HepG2 (cell line): ENCODE results near the gene STRADB.

Experiments
- ETV5 ChIP-seq: IDR thresholded peaks from 2 replicates; pipeline ENCODE4 v1.6.1; 2018; ENCODE audit warnings: missing biosample characterization, missing genetic modification reagents, inconsistent platforms, borderline replicate concordance
- KLF6 ChIP-seq: IDR thresholded peaks from 2 replicates; pipeline ENCODE4 v1.8.0; 2016; ENCODE audit warnings: missing biosample characterization, missing genetic modification reagents
- MYC ChIP-seq: sonication (generic); formaldehyde crosslinking; IDR thresholded peaks from 2 replicates; pipeline ENCODE4 v1.9.0; 2021; ENCODE audit warnings: missing genetic modification reagents, borderline replicate concordance
- ZBTB8A ChIP-seq: sonication (generic); formaldehyde crosslinking; IDR thresholded peaks from 2 replicates; pipeline ENCODE4 v1.4.0; 2020; ENCODE audit warnings: mild to moderate bottlenecking, low read depth, missing genetic modification reagents, borderline replicate concordance
- ZNF598 ChIP-seq: sonication (generic); formaldehyde crosslinking; IDR thresholded peaks from 2 replicates; pipeline ENCODE4 v1.5.1; 2020; ENCODE audit warnings: mild to moderate bottlenecking, missing genetic modification reagents, borderline replicate concordance
- TF ChIP-seq, protein P1 (sequence below): sonication (generic); formaldehyde crosslinking; IDR thresholded peaks from 2 replicates; pipeline ENCODE4 v1.5.0; 2020; ENCODE audit warnings: mild to moderate bottlenecking, missing genetic modification reagents, moderate library complexity

DNA sequence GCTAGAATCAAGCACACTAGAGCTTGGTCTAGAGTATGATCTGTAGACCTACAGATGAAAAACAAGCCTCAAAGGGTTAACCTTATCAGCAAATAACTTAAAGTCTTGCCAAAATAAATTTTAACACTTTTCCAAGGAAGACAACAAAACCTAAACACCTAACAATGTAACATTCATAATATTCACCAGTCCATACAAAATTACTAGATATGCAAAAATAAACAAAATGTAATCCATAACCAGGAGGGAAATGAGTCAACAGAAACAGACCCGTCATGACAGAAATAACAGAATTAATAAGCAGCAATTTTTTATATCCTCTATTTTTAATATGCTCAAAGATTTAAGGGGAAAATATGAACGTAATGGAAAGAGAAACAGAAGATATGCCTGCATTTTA lies 36.4 kb upstream of the STRADB start:
- TF ChIP-seq, protein P1, sequence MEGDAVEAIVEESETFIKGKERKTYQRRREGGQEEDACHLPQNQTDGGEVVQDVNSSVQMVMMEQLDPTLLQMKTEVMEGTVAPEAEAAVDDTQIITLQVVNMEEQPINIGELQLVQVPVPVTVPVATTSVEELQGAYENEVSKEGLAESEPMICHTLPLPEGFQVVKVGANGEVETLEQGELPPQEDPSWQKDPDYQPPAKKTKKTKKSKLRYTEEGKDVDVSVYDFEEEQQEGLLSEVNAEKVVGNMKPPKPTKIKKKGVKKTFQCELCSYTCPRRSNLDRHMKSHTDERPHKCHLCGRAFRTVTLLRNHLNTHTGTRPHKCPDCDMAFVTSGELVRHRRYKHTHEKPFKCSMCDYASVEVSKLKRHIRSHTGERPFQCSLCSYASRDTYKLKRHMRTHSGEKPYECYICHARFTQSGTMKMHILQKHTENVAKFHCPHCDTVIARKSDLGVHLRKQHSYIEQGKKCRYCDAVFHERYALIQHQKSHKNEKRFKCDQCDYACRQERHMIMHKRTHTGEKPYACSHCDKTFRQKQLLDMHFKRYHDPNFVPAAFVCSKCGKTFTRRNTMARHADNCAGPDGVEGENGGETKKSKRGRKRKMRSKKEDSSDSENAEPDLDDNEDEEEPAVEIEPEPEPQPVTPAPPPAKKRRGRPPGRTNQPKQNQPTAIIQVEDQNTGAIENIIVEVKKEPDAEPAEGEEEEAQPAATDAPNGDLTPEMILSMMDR (CRISPR knock-in tag): no peak
- TF ChIP-seq MYC (no peak), ZBTB8A (CRISPR knock-in tag) (no peak), KLF6 (CRISPR knock-in tag) (no peak), ETV5 (no peak), ZNF598 (CRISPR knock-in tag) (no peak)
